Body of pancreas (tissue), 4 donors: ENCODE measurements around the gene WARS2.

ENCODE experiments used
- CTCF ChIP-seq, 7 experiments: fragments of 450-650 bp in 4 of 7; fragments of 200-600 bp in 3 of 7; sonication (generic) in 3 of 7; IDR thresholded peaks; one replicate each; pipeline ENCODE4 v1.5.1; 2016 to 2019; ENCODE audit warnings: antibody characterized with exemption in 7 of 7
- POLR2A ChIP-seq, 3 donors: fragments of 450-650 bp; IDR thresholded peaks; one replicate each; pipeline ENCODE4 v1.6.1; 2016; ENCODE audit warnings: antibody characterized with exemption in 3 of 3, mild to moderate bottlenecking in 2 of 3

- no peak for TF ChIP-seq POLR2A (IDR thresholded peaks at IDR 0.05)
- TF ChIP-seq CTCF (IDR thresholded peaks at IDR 0.05) = no peak
Measured at GRCh38 chr1:118986555-118987467, 153.6 kb downstream of the WARS2 start.
